Esophagus squamous epithelium (tissue), 4 donors: ENCODE data around the gene CCDC88C.

Experiments
- CTCF ChIP-seq, 6 experiments: fragments of 450-650 bp in 4 of 6; fragments of 200-600 bp in 2 of 6; sonication (generic) in 2 of 6; IDR thresholded peaks; one replicate each; pipeline ENCODE4 v1.5.1; 2016 to 2019; ENCODE audit warnings: antibody characterized with exemption in 6 of 6, mild to moderate bottlenecking in 4 of 6, moderate library complexity in 4 of 6
- POLR2A ChIP-seq, 4 donors: fragments of 450-650 bp; IDR thresholded peaks; one replicate each; pipeline ENCODE4 v1.6.1; 2017; ENCODE audit warnings: antibody characterized with exemption in 4 of 4, mild to moderate bottlenecking in 4 of 4, moderate library complexity in 3 of 4

GRCh38 chr14:91424813-91425530 lies 7.4 kb upstream of the CCDC88C start:
- TF ChIP-seq CTCF (IDR thresholded peaks at IDR 0.05), result no peak
- TF ChIP-seq POLR2A (IDR thresholded peaks at IDR 0.05), result no peak
